Measurements from ENCODE around the gene ARL2. TPM values are rescaled to one million over a fixed set of nuclear protein-coding genes. Genes with fewer than 3 reads are reported as not detected.

The ARL2 gene
- total RNA-seq, 2 donors from 2014 or later: 67.6 to 75.5 TPM

DNA sequence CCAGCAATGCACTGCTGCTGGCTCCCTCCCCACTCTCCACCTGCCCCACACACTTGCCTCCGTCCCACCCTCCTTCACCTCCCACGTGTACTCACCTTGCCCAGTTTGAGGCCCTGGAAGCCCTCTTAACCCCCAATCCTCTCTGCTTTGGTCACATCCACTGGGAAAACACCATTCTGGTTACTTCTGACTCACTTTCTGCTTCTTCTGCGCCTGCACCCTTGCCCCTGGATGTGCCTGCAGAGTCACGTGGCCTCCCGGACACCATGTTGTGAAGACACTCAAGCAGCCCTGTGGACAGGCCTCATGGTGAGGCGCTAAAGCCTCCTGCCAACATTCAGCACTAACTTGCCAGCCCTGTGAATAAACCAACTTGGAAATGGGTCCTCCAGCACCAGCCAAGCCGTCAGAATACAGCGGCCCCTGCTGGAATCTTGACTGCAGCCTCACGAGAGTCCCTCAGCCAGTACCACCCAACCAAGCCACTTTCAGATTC, 47.0 kb downstream of the ARL2 start:
- DNase-seq (no peak), ATAC-seq (no peak)
- 67 to 88% methylated on average over 5 to 9 of the region's 9 CpGs for WGBS, 2 donors

DNA sequence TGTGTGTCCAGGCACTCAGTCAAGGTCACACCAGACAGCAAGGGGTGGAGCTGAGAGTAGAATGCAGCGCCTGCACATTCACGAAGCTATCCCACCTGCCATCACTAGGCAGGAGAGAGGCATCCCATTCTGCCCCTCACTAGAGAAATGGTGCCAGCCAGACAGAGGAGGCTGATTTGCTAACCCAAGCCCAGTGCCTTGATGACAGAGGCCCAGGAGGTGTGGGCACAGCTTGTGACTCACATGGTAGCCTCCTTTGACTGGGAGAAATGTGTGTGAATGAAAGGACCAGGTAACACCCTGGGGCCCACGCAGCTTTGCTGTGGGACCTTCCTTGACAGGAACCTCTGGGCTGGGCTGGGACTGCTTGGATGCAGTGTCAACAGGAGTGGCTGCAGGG, 49.6 kb downstream of the ARL2 start:
- H3K27me3 ChIP-seq: no peaks in the 10 kb centered on the region
- WGBS, 2 donors: 50 to 62% methylated on average over 2 to 3 of the region's 3 CpGs
- ATAC-seq (no peak), DNase-seq (no peak)
- no peak overlapping the region for H3K27ac ChIP-seq
- no peaks in the 10 kb centered on the region for H3K36me3 ChIP-seq (replicated peaks in 1 of 2; ENCODE audit: insufficient read depth in 1 of 2, low read depth in 2 of 2)
- TF ChIP-seq, protein P1, sequence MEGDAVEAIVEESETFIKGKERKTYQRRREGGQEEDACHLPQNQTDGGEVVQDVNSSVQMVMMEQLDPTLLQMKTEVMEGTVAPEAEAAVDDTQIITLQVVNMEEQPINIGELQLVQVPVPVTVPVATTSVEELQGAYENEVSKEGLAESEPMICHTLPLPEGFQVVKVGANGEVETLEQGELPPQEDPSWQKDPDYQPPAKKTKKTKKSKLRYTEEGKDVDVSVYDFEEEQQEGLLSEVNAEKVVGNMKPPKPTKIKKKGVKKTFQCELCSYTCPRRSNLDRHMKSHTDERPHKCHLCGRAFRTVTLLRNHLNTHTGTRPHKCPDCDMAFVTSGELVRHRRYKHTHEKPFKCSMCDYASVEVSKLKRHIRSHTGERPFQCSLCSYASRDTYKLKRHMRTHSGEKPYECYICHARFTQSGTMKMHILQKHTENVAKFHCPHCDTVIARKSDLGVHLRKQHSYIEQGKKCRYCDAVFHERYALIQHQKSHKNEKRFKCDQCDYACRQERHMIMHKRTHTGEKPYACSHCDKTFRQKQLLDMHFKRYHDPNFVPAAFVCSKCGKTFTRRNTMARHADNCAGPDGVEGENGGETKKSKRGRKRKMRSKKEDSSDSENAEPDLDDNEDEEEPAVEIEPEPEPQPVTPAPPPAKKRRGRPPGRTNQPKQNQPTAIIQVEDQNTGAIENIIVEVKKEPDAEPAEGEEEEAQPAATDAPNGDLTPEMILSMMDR (IDR thresholded peaks at IDR 0.05): no peak
- TF ChIP-seq POLR2A (IDR thresholded peaks at IDR 0.05): no peak
- H3K4me3 ChIP-seq: no peak overlapping the region
- intact Hi-C loops (cut with DNase I): no loop called here
- H3K9me3 ChIP-seq: no peaks in the 10 kb centered on the region
- no peaks in the 10 kb centered on the region for H3K4me1 ChIP-seq

More for the DNA sequence above, 47.0 kb downstream of the ARL2 start:
- Histone ChIP-seq H3K9me3 (no peaks in the 10 kb centered on the region), H3K4me3 (no peak overlapping the region), H3K27me3 (no peaks in the 10 kb centered on the region), H3K27ac (no peak overlapping the region), H3K36me3 (replicated peaks in 1 of 2; ENCODE audit: insufficient read depth in 1 of 2, low read depth in 2 of 2) (no peaks in the 10 kb centered on the region), H3K4me1 (no peaks in the 10 kb centered on the region)
- intact Hi-C loops (cut with DNase I): no loop called here
- TF ChIP-seq, protein P1 (IDR thresholded peaks at IDR 0.05): no peak
- TF ChIP-seq POLR2A (IDR thresholded peaks at IDR 0.05): no peak

DNA sequence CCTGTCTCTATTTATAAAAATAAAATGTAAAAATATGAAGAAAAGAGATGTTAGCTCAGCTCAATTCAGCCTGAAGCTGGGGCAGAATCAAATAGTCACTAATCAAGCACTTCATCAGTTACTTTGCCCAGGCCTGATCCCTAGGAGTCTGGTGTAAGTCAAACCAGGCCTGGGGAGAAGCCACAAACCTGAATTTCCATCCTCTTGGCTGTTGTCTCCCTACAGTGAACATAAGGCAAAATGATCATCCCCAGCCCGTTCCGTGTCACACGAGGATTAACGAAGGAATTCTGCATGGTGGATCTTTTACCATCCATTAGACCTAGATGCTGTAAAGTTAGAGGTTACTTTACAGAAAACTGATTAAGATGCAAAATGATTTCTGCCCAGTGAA, 50.9 kb downstream of the ARL2 start:
- Histone ChIP-seq H3K4me1 (no peaks in the 10 kb centered on the region), H3K36me3 (replicated peaks in 1 of 2; ENCODE audit: insufficient read depth in 1 of 2, low read depth in 2 of 2) (no peaks in the 10 kb centered on the region), H3K27ac (no peak overlapping the region), H3K27me3 (no peaks in the 10 kb centered on the region), H3K4me3 (no peak overlapping the region), H3K9me3 (no peaks in the 10 kb centered on the region)
- ATAC-seq: no peak
- TF ChIP-seq, protein P1 (IDR thresholded peaks at IDR 0.05): no peak
- no peak for TF ChIP-seq POLR2A (IDR thresholded peaks at IDR 0.05)
- WGBS, 2 donors: 86 to 88% methylated on average over 4 of the region's 4 CpGs
- DNase-seq: no peak
- intact Hi-C loops (cut with DNase I): no loop called here

DNA sequence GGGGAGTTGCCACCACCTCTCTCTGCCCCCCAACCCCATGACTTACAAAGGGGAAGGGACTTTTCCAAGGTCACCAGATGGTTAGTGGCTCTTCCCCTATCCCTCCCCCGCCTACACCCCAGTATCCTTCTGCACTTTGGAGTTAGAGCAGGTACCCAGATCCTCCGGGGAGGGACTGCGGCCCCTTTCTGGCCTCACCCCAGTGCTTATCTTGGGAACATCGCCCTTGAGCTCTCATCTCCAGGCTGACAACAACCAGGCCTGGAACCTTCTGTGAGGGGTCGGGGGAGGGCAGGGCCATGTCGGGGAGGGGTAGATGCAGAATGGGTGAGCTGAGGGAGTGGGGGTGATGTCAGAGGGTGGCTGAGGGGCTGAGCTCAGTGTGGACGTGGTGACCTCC, 51.9 kb downstream of the ARL2 start:
- DNase-seq (no peak), ATAC-seq (no peak)
- intact Hi-C loops (cut with DNase I): no loop called here
- no peak overlapping the region for H3K27ac ChIP-seq
- H3K4me3 ChIP-seq: no peak overlapping the region
- H3K4me1 ChIP-seq: no peaks in the 10 kb centered on the region
- WGBS, 2 donors: 68 to 77% methylated on average over 3 to 7 of the region's 7 CpGs
- no peaks in the 10 kb centered on the region for H3K27me3 ChIP-seq
- no peak for TF ChIP-seq POLR2A (IDR thresholded peaks at IDR 0.05)
- TF ChIP-seq, protein P1 (IDR thresholded peaks at IDR 0.05): no peak
- no peaks in the 10 kb centered on the region for H3K9me3 ChIP-seq
- no peaks in the 10 kb centered on the region for H3K36me3 ChIP-seq (replicated peaks in 1 of 2; ENCODE audit: insufficient read depth in 1 of 2, low read depth in 2 of 2)

DNA sequence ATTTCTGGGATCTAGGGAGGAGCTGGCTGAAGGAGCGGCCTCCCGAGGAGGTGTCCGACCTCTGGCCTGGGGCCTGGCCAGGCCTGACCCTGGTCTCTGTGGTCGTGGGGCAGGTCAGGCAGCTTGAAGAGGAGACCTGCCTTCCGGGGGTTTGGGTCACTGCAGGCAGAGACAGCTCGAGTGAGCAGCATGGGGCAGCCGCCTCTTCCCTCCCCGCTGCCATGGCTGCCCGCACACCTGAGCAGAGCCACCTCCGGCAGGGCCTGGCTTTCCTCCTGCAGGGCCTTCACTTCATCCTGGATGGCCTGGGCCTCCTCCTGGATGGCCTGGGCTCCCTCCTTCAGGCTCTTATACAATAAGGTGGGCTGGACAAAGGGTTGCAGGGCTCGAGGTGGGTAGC, 52.4 kb downstream of the ARL2 start:
- Histone ChIP-seq H3K4me1 (no peaks in the 10 kb centered on the region), H3K27ac (no peak overlapping the region), H3K36me3 (replicated peaks in 1 of 2; ENCODE audit: insufficient read depth in 1 of 2, low read depth in 2 of 2) (no peaks in the 10 kb centered on the region), H3K9me3 (no peaks in the 10 kb centered on the region), H3K4me3 (no peak overlapping the region), H3K27me3 (no peaks in the 10 kb centered on the region)
- ATAC-seq (no peak), DNase-seq (no peak)
- 57 to 83% methylated on average over 1 to 11 of the region's 11 CpGs for WGBS, 2 donors
- intact Hi-C loops (cut with DNase I): no loop called here
- TF ChIP-seq, protein P1 (IDR thresholded peaks at IDR 0.05): no peak
- TF ChIP-seq POLR2A (IDR thresholded peaks at IDR 0.05): no peak
